ENCODE results near the gene ERBIN. TPM values are rescaled to one million over a fixed set of nuclear protein-coding genes. Genes with fewer than 3 reads are reported as not detected.
"Not testable (repeated sequence)": the region's sequence is repeated elsewhere in the genome, so short reads cannot be mapped to it uniquely, and the experiment has no call there.

The ERBIN gene, protein sequence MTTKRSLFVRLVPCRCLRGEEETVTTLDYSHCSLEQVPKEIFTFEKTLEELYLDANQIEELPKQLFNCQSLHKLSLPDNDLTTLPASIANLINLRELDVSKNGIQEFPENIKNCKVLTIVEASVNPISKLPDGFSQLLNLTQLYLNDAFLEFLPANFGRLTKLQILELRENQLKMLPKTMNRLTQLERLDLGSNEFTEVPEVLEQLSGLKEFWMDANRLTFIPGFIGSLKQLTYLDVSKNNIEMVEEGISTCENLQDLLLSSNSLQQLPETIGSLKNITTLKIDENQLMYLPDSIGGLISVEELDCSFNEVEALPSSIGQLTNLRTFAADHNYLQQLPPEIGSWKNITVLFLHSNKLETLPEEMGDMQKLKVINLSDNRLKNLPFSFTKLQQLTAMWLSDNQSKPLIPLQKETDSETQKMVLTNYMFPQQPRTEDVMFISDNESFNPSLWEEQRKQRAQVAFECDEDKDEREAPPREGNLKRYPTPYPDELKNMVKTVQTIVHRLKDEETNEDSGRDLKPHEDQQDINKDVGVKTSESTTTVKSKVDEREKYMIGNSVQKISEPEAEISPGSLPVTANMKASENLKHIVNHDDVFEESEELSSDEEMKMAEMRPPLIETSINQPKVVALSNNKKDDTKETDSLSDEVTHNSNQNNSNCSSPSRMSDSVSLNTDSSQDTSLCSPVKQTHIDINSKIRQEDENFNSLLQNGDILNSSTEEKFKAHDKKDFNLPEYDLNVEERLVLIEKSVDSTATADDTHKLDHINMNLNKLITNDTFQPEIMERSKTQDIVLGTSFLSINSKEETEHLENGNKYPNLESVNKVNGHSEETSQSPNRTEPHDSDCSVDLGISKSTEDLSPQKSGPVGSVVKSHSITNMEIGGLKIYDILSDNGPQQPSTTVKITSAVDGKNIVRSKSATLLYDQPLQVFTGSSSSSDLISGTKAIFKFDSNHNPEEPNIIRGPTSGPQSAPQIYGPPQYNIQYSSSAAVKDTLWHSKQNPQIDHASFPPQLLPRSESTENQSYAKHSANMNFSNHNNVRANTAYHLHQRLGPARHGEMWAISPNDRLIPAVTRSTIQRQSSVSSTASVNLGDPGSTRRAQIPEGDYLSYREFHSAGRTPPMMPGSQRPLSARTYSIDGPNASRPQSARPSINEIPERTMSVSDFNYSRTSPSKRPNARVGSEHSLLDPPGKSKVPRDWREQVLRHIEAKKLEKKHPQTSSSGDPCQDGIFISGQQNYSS (N-terminal part only)
- 10 to 100 TPM; 17.8 to 52.7 TPM for total RNA-seq

DNA sequence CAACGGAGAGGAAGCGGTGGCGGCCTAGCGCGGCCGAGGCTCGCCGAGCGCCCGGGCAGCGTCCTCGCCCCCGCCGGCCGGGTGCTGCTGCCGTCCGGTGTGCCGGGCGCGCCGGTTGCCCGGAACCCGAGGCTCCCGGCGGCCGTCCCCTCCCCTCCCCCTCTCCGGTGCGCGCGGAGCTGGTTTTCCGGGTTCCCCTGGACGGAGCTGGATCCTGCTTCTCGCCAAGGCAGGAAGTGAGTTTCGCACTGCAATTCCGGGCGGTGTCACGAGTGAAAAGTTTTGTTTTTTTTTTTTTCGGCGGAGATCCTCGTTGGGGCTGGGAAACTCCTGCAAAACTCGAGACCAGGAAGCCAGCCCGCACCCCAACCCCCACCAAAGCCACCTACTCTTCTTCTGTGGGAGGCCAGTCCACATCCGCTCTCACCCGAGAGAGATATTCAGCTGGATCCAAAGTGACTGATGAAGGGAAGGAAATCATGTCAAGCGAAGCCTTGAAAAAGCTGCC is at the start of gene ERBIN:
Gene ERBIN, plus strand, starts transcription at position 300 of the 508 bp plus-strand sequence. CDS start 66,144 bp downstream, outside the sequence.
- 0% methylated on average over 12 to 41 of the region's 45 CpGs for WGBS, 2 donors
- intact Hi-C loops (cut with DNase I) = no loop called here
- H3K4me1 ChIP-seq = peaks cover 31% of the 10 kb centered on the region
- TF ChIP-seq POLR2A (IDR thresholded peaks at IDR 0.05) = no peak
- TF ChIP-seq, protein P1, sequence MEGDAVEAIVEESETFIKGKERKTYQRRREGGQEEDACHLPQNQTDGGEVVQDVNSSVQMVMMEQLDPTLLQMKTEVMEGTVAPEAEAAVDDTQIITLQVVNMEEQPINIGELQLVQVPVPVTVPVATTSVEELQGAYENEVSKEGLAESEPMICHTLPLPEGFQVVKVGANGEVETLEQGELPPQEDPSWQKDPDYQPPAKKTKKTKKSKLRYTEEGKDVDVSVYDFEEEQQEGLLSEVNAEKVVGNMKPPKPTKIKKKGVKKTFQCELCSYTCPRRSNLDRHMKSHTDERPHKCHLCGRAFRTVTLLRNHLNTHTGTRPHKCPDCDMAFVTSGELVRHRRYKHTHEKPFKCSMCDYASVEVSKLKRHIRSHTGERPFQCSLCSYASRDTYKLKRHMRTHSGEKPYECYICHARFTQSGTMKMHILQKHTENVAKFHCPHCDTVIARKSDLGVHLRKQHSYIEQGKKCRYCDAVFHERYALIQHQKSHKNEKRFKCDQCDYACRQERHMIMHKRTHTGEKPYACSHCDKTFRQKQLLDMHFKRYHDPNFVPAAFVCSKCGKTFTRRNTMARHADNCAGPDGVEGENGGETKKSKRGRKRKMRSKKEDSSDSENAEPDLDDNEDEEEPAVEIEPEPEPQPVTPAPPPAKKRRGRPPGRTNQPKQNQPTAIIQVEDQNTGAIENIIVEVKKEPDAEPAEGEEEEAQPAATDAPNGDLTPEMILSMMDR (IDR thresholded peaks at IDR 0.05) = no peak
- DNase-seq (peak; percentile 83 to 87 (median 84)), ATAC-seq (peak; percentile 73)
- no peaks in the 10 kb centered on the region for H3K27me3 ChIP-seq
- H3K27ac ChIP-seq = peak within 1 kb of the TSS; percentile 96 to 100 (median 99)
- H3K4me3 ChIP-seq = peak within 1 kb of the TSS; percentile 81 to 84
- no peaks in the 10 kb centered on the region for H3K36me3 ChIP-seq (replicated peaks in 1 of 2; ENCODE audit: insufficient read depth in 1 of 2, low read depth in 2 of 2)
- H3K9me3 ChIP-seq = no peaks in the 10 kb centered on the region

DNA sequence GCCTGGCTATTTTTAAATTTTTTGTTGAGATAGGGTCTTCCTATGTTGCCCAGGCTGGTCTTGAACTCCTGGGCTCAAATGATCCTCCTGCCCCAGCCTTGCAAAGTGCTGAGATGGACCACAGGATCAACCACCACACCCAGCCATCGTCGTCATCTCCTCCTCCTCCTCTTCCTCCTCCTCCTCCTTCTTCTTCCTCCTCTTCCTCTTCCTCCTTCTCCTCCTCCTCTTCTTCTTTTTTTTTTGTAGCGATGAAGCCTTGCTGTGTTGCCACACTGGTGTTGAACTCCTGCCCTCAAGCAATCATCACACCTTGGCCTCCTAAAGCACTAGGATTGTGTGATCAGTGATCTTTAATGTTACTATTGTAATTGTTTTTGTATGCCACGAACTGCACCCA is 49.4 kb upstream of the ERBIN start:
- WGBS, 2 donors = 58 to 83% methylated on average over 4 of the region's 4 CpGs
- ATAC-seq = no peak
- no peak for DNase-seq
- H3K4me3 ChIP-seq = no peak overlapping the region
- intact Hi-C loops (cut with DNase I) = no loop called here
- H3K9me3 ChIP-seq = no peaks in the 10 kb centered on the region
- no peaks in the 10 kb centered on the region for H3K27me3 ChIP-seq
- H3K4me1 ChIP-seq = no peaks in the 10 kb centered on the region
- no peak overlapping the region for H3K27ac ChIP-seq
- no peak for TF ChIP-seq POLR2A (IDR thresholded peaks at IDR 0.05)
- TF ChIP-seq, protein P1 (IDR thresholded peaks at IDR 0.05) = no peak
- no peaks in the 10 kb centered on the region for H3K36me3 ChIP-seq (replicated peaks in 1 of 2; ENCODE audit: insufficient read depth in 1 of 2, low read depth in 2 of 2)

DNA sequence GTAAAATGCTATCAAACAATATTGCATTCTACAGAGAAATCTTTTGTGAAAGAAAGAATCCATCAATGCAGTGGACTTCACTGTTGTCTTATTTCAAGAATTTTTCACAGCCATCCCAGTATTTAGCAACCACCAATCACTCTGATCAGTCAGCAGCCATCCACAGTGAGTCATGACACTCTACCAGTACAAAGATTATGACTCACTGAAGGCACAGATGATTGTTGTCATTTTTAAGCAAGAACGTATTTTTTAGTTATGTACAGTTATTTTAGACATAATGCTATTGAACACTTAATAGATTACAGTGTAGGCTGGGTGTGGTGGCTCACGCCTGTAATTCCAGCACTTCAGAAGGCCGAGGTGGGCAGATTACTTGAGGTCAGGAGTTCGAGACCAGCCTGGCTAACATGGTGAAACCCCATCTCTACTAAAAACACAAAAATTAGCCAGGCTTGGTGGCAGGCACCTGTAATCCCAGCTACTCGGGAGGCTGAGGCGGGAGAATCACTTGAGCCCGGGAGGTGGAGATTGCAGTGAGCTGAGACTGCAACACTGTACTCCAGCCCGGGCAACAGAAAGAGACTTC is 46.6 kb upstream of the ERBIN start:
- intact Hi-C loops (cut with DNase I); H3K4me3 ChIP-seq; H3K9me3 ChIP-seq; H3K27me3 ChIP-seq; H3K27ac ChIP-seq; H3K36me3 ChIP-seq (replicated peaks in 1 of 2; ENCODE audit: insufficient read depth in 1 of 2, low read depth in 2 of 2); H3K4me1 ChIP-seq; ATAC-seq; DNase-seq: not testable (repeated sequence)
- 80 to 87% methylated on average over 8 of the region's 8 CpGs for WGBS, 2 donors

DNA sequence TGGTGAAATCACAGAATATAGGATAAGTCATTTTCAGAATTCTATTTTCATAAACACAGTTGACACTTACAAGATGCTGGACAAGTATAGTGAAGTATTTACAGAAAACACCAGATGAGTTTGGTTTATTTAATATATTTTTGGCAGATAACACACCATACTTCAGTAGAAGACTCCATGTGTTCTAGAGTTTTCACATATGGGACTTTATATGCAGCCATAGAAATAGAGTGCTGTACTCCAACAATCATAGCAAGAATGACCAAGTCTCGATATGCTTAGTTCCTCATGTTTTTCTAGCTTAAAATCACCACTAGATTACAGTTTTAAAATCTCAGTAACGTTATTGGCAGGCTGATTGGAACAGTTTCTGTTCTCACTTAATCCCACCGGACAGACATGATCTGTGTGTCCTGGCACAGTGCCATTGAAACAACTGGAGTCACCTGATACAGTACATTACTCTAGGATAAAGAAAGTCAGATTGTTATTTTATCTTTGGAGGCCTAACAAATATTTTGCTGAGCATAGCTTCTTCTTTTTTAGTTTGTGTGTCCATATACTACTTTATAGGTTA is 45.8 kb upstream of the ERBIN start:
- WGBS, 2 donors = 41 to 43% methylated on average over 3 of the region's 3 CpGs
- no peaks in the 10 kb centered on the region for H3K9me3 ChIP-seq
- no peak overlapping the region for H3K27ac ChIP-seq
- no peaks in the 10 kb centered on the region for H3K36me3 ChIP-seq (replicated peaks in 1 of 2; ENCODE audit: insufficient read depth in 1 of 2, low read depth in 2 of 2)
- TF ChIP-seq POLR2A (IDR thresholded peaks at IDR 0.05) = no peak
- TF ChIP-seq, protein P1 (IDR thresholded peaks at IDR 0.05) = no peak
- no peaks in the 10 kb centered on the region for H3K27me3 ChIP-seq
- ATAC-seq (no peak), DNase-seq (peak in 1 of 4 donors; percentile 9)
- no peaks in the 10 kb centered on the region for H3K4me1 ChIP-seq
- no peak overlapping the region for H3K4me3 ChIP-seq
- intact Hi-C loops (cut with DNase I) = no loop called here
